Measurements from ENCODE around the gene MYH13. TPM values are rescaled to one million over a fixed set of nuclear protein-coding genes. Genes with fewer than 3 reads are reported as not detected.

MYH13 gene
- total RNA-seq, 1 experiment from 2014 or later: not detected

- H3K9me3 Mint-ChIP-seq: no peaks in the 10 kb centered on the region
- H3K27ac Mint-ChIP-seq: no peak overlapping the region
- no CpG with 5 or more reads among the region's 1 CpG for WGBS (ENCODE audit: extremely low coverage, insufficient read length, low lambda C conversion rate)
- Histone ChIP-seq H2AK5ac (ENCODE audit: insufficient read length, low read length) (no peak overlapping the region), H3K23me2 (ENCODE audit: insufficient read length, low read depth, low read length, poor library complexity, severe bottlenecking) (no peaks in the 10 kb centered on the region), H3K9ac (ENCODE audit: extremely low read depth, insufficient read length, low read length) (no peak overlapping the region), H4K20me1 (ENCODE audit: control insufficient read depth, insufficient read depth, insufficient read length) (no peaks in the 10 kb centered on the region), H3K4me1 (ENCODE audit: insufficient read depth, low read length) (peaks cover 3% of the 10 kb centered on the region; the same call in 1 of the 2 replicates), H2BK20ac (ENCODE audit: low read depth, low read length, poor library complexity, severe bottlenecking) (no peak overlapping the region), H2BK15ac (ENCODE audit: low read depth, low read length) (no peak overlapping the region), H2BK120ac (ENCODE audit: low read depth, low read length, poor library complexity, severe bottlenecking) (no peak overlapping the region), H2BK12ac (ENCODE audit: insufficient read length, low read depth, low read length) (no peak overlapping the region), H2BK5ac (ENCODE audit: insufficient read length, low read length) (no peak overlapping the region), H3T11ph (ENCODE audit: low read length) (no peak overlapping the region), H3K9me3 (ENCODE audit: control insufficient read depth, low read depth, low read length) (no peaks in the 10 kb centered on the region), H4K91ac (ENCODE audit: insufficient read length, low read depth, low read length) (no peak overlapping the region), H3K18ac (ENCODE audit: insufficient read length, low read depth, low read length) (no peak overlapping the region), H2AFZ (ENCODE audit: low read length) (no peak overlapping the region), H3K4ac (ENCODE audit: low read depth, low read length) (no peak overlapping the region), H3K27ac (ENCODE audit: insufficient read length, low read depth, low read length) (no peak overlapping the region), H3K56ac (ENCODE audit: insufficient read length, low read depth, low read length) (no peak overlapping the region), H4K8ac (replicated peaks; ENCODE audit: insufficient read length, low read depth, low read length) (no peak overlapping the region), H3K79me2 (ENCODE audit: insufficient read depth, low read length) (no peaks in the 10 kb centered on the region), H4K5ac (ENCODE audit: insufficient read length, low read depth, low read length) (no peak overlapping the region), H3K14ac (ENCODE audit: insufficient read depth, low read length) (no peak overlapping the region), H3K79me1 (ENCODE audit: insufficient read depth, low read depth, low read length, poor library complexity, severe bottlenecking) (no peaks in the 10 kb centered on the region), H3K23ac (ENCODE audit: insufficient read length, low read depth, low read length) (no peak overlapping the region), H3K4me2 (ENCODE audit: insufficient read depth, insufficient read length, low read length) (no peak overlapping the region), H3K27me3 (ENCODE audit: insufficient read depth, low read length) (no peaks in the 10 kb centered on the region)
- DNase-seq: no peak
- H3K4me3 Mint-ChIP-seq: no peak overlapping the region
- H3K36me3 Mint-ChIP-seq (ENCODE audit: insufficient read depth in 1 of 3, low read depth in 3 of 3): no peaks in the 10 kb centered on the region
- no peaks in the 10 kb centered on the region; the same call in 1 of the 2 replicates for H3K27me3 Mint-ChIP-seq (ENCODE audit: low read depth)
- H3K4me1 Mint-ChIP-seq: peaks cover 17 to 24% of the 10 kb centered on the region in 2 experiments
- no peak for TF ChIP-seq CTCF (conservative IDR thresholded peaks at IDR 0.05)
These were observed 92.7 kb downstream of the MYH13 start for GRCh38 chr17:10280068-10280467.
